HepG2 (cell line): Measurements from ENCODE around the gene DNAH9. TPM values are rescaled to one million over a fixed set of nuclear protein-coding genes. Genes with fewer than 3 reads are reported as not detected.

Experiments
- ATAC-seq: fragments of 200-7000 bp; cut with Tn5 transposase; 3 replicates; pipeline ENCODE4 v1.9.1; 2020; ENCODE audit warnings: mild to moderate bottlenecking, moderate library complexity
- BruUV-seq: library from RNA; stranded (reverse); fragments of 400-500 nt; replicated peaks from 2 replicates; lab custom pipeline; 2021; lab: Mats Ljungman, UMichigan
- CTCF ChIA-PET: fragments of 300-600 bp; formaldehyde crosslinking; extraction: SDS; loops from one replicate; lab custom pipeline; 2021; ENCODE audit warnings: low total read pairs, inconsistent platforms, low intra/inter-chr PET ratio; lab: Yijun Ruan, JAX
- POLR2A ChIA-PET: fragments of 350-600 bp; sonication (Branson Sonifier 250); formaldehyde crosslinking; loops from one replicate; lab custom pipeline; 2020; ENCODE audit warnings: antibody characterized with exemption, inconsistent platforms; lab: Yijun Ruan, JAX
- DNase-seq: peaks from one replicate; pipeline ENCODE4 v3.0.0-alpha.2; 2015; ENCODE audit warnings: low spot score
- FAIRE-seq: peaks from 3 replicates; lab custom pipeline; 2011; peaks lifted over from hg19 to GRCh38; lab: Jason Lieb, UNC
- H2AFZ ChIP-seq: one replicate; pipeline ENCODE4 v1.6.1; 2011; ENCODE audit warnings: low read length, inconsistent platforms
- H3K27ac ChIP-seq: fragments of 300-600 bp; 3 replicates; pipeline ENCODE4 v1.8.0; 2011; ENCODE audit warnings: mixed run types, mild to moderate bottlenecking, mixed read lengths, low read length, inconsistent platforms; ENCODE audit not compliant: insufficient read depth; ENCODE audit errors: extremely low read length
- H3K27me3 ChIP-seq, 2 experiments: fragments of 200-600 bp in 1 of 2; 2 replicates in 1 of 2; 3 replicates in 1 of 2; pipeline versions ENCODE4 v1.6.0 to v1.8.0; 2011; ENCODE audit warnings: low read length in 2 of 2, mild to moderate bottlenecking in 2 of 2, moderate library complexity in 2 of 2, inconsistent platforms in 1 of 2; ENCODE audit not compliant: insufficient read depth in 2 of 2, control insufficient read depth in 1 of 2
- H3K36me3 ChIP-seq, 2 experiments: fragments of 200-600 bp in 1 of 2; replicated peaks in 1 of 2; 2 replicates in 1 of 2; 3 replicates in 1 of 2; pipeline versions ENCODE4 v1.5.1 to v1.8.0; 2011; ENCODE audit warnings: low read length in 2 of 2, inconsistent platforms in 1 of 2; ENCODE audit not compliant: insufficient read depth in 2 of 2, control insufficient read depth in 1 of 2
- H3K4me1 ChIP-seq: 2 replicates; pipeline ENCODE4 v1.5.1; 2012; ENCODE audit warnings: low read length, inconsistent platforms; ENCODE audit not compliant: insufficient read depth
- H3K4me2 ChIP-seq: 2 replicates; pipeline ENCODE4 v1.6.0; 2011; ENCODE audit warnings: low read depth, low read length, inconsistent platforms
- H3K4me3 ChIP-seq, 3 experiments: fragments of 200-600 bp in 1 of 3; sonication (generic), shearing (Covaris generic) in 1 of 3; replicated peaks in 1 of 3; 2 replicates each; pipeline ENCODE4 v1.5.1; 2011 to 2016; ENCODE audit warnings: low read length in 3 of 3, inconsistent platforms in 2 of 3, low read depth in 2 of 3, mild to moderate bottlenecking in 2 of 3, control low read depth in 1 of 3, mixed read lengths in 1 of 3; ENCODE audit not compliant: insufficient read depth in 1 of 3
- H3K79me2 ChIP-seq: one replicate; pipeline ENCODE4 v1.6.1; 2011; ENCODE audit warnings: low read length, inconsistent platforms; ENCODE audit not compliant: insufficient read depth
- H3K9ac ChIP-seq: 2 replicates; pipeline ENCODE4 v1.6.0; 2011; ENCODE audit warnings: mild to moderate bottlenecking, low read depth, low read length, inconsistent platforms; ENCODE audit not compliant: insufficient read depth
- H3K9me3 ChIP-seq: 2 replicates; pipeline ENCODE4 v1.5.1; 2012; ENCODE audit warnings: mild to moderate bottlenecking, low read length
- H4K20me1 ChIP-seq: 2 replicates; pipeline ENCODE4 v1.6.0; 2011; ENCODE audit warnings: inconsistent platforms, mild to moderate bottlenecking, low read length, moderate library complexity; ENCODE audit not compliant: insufficient read depth
- GLI4 ChIP-seq: sonication (generic); formaldehyde crosslinking; IDR thresholded peaks from 2 replicates; pipeline ENCODE4 v1.5.1; 2020; ENCODE audit warnings: missing genetic modification reagents, mild to moderate bottlenecking, moderate library complexity, borderline replicate concordance
- GPBP1L1 ChIP-seq: sonication (generic); formaldehyde crosslinking; IDR thresholded peaks from 2 replicates; pipeline ENCODE4 v1.5.0; 2020; ENCODE audit warnings: mild to moderate bottlenecking, missing genetic modification reagents
- HNRNPLL ChIP-seq: fragments of 200-400 bp; formaldehyde crosslinking; IDR thresholded peaks from 2 replicates; pipeline ENCODE4 v1.6.1; 2017; ENCODE audit warnings: mild to moderate bottlenecking, low read depth, low read length; ENCODE audit not compliant: poor library complexity, severe bottlenecking
- MATR3 ChIP-seq: sonication (generic); formaldehyde crosslinking; IDR thresholded peaks from 2 replicates; pipeline ENCODE4 v1.4.0; 2020; ENCODE audit warnings: missing genetic modification reagents
- MAX ChIP-seq: IDR thresholded peaks from 2 replicates; pipeline ENCODE4 v1.6.1; 2012; ENCODE audit warnings: inconsistent platforms
- MIER2 ChIP-seq: IDR thresholded peaks from 2 replicates; pipeline ENCODE4 v1.6.1; 2016; ENCODE audit warnings: missing biosample characterization, missing genetic modification reagents
- NR2F2 ChIP-seq: IDR thresholded peaks from 2 replicates; pipeline ENCODE4 v1.6.1; 2012; ENCODE audit warnings: low read depth, inconsistent platforms, borderline replicate concordance
- PCBP1 ChIP-seq: fragments of 200-400 bp; formaldehyde crosslinking; IDR thresholded peaks from 2 replicates; pipeline ENCODE4 v1.6.1; 2017; ENCODE audit warnings: mild to moderate bottlenecking, low read depth, low read length, borderline replicate concordance
- ZFP36L1 ChIP-seq: sonication (generic); formaldehyde crosslinking; IDR thresholded peaks from 2 replicates; pipeline ENCODE4 v1.8.0; 2022; ENCODE audit warnings: mild to moderate bottlenecking, missing genetic modification reagents, moderate library complexity
- ZFP62 ChIP-seq: sonication (generic); formaldehyde crosslinking; IDR thresholded peaks from 2 replicates; pipeline ENCODE4 v1.4.0; 2020; ENCODE audit warnings: missing genetic modification reagents
- ZFP90 ChIP-seq: sonication (generic); formaldehyde crosslinking; IDR thresholded peaks from 2 replicates; pipeline ENCODE4 v1.8.0; 2022; ENCODE audit warnings: missing genetic modification reagents, mild to moderate bottlenecking, inconsistent platforms, borderline replicate concordance
- ZMYM3 ChIP-seq: sonication (generic); formaldehyde crosslinking; IDR thresholded peaks from 2 replicates; pipeline ENCODE4 v1.5.1; 2020; ENCODE audit warnings: mild to moderate bottlenecking, missing genetic modification reagents
- ZNF143 ChIP-seq: sonication (generic); formaldehyde crosslinking; IDR thresholded peaks from 2 replicates; pipeline ENCODE4 v1.4.0; 2020; ENCODE audit warnings: missing genetic modification reagents
- ZNF430 ChIP-seq: sonication (generic); formaldehyde crosslinking; IDR thresholded peaks from 2 replicates; pipeline ENCODE4 v1.9.0; 2021; ENCODE audit warnings: mild to moderate bottlenecking, missing genetic modification reagents
- ZNF747 ChIP-seq: sonication (generic); formaldehyde crosslinking; IDR thresholded peaks from 2 replicates; pipeline ENCODE4 v1.8.1; 2023; ENCODE audit warnings: missing genetic modification reagents, mild to moderate bottlenecking, borderline replicate concordance
- ZNF761 ChIP-seq: sonication (generic); formaldehyde crosslinking; conservative IDR thresholded peaks from 2 replicates; pipeline ENCODE4 v1.4.0; 2020; ENCODE audit warnings: mild to moderate bottlenecking, missing genetic modification reagents
- WGBS: methylation state at CpG from one replicate; pipeline ENCODE4 v1.1.6; 2017; ENCODE audit warnings: low lambda C conversion rate; 5-methylcytosine and 5-hydroxymethylcytosine counted together
- in situ Hi-C: cut with HindIII; loops from 2 replicates; pipeline ENCODE4 v1.10.0; 2017; ENCODE audit warnings: low pct_unique_long_range_greater_than_20kb; ENCODE audit not compliant: extremely low pct_ligation_motif_present
- intact Hi-C: fragments of 100-400 bp; cut with micrococcal nuclease; formaldehyde crosslinking; loops from one replicate; pipeline ENCODE4 v1.10.0; 2022; ENCODE audit not compliant: unreplicated experiment
- polyA plus RNA-seq, 8 experiments: library from polyadenylated mRNA; depleted of rRNA in 3 of 8; stranded (reverse) in 7 of 8; unstranded in 1 of 8; fragments of >200 nt; fragmentation: Illumina TruSeq in 4 of 8; extraction: Trizol in 4 of 8; gene quantifications; 2 replicates each; pipeline versions ENCODE4 v1.2.1 to v1.2.3, GENCODE V29; 2011 to 2016; ENCODE audit warnings: low read depth in 4 of 8, missing spikeins in 1 of 8, mixed read lengths in 1 of 8; ENCODE audit not compliant: insufficient read depth in 1 of 8
- total RNA-seq, 5 experiments: library from RNA; depleted of rRNA; stranded (reverse); fragments of >200 nt; fragmentation: Illumina TruSeq; extraction: Trizol; gene quantifications; 2 replicates each; pipeline ENCODE4 v1.2.3, GENCODE V29; 2016; ENCODE audit warnings: low read depth in 1 of 5
- TF ChIP-seq, protein P1 (sequence below): fragments of 450-650 bp; IDR thresholded peaks from 2 replicates; pipeline ENCODE4 v1.6.1; 2017
- TF ChIP-seq, protein P2 (sequence below): sonication (generic); formaldehyde crosslinking; IDR thresholded peaks from 2 replicates; pipeline ENCODE4 v1.4.0; 2020; ENCODE audit warnings: missing genetic modification reagents, borderline replicate concordance

The DNAH9 gene
- total and polyA plus RNA-seq, 2 of the 13 experiments (the other 11 are each of a cell fraction or from before 2014, with no cell fraction given), result not detected

GRCh38 chr17:11874756-11875155 is 276.5 kb downstream of the DNAH9 start:
- Histone ChIP-seq H2AFZ (no peak overlapping the region), H3K4me2 (no peak overlapping the region), H4K20me1 (no peaks in the 10 kb centered on the region)
- intact Hi-C loops, result no loop called here
- BruUV-seq, result no TSS peak
- DNase-seq (no peak), ATAC-seq (no peak)
- TF ChIP-seq ZFP90 (no peak), ZFP62 (CRISPR knock-in tag) (no peak), ZFP36L1 (CRISPR knock-in tag) (no peak), MIER2 (no peak), ZNF747 (CRISPR knock-in tag) (no peak), HNRNPLL (no peak), ZNF430 (CRISPR knock-in tag) (no peak), PCBP1 (no peak), NR2F2 (no peak), ZMYM3 (CRISPR knock-in tag) (no peak), GPBP1L1 (CRISPR knock-in tag) (no peak), MAX (no peak), MATR3 (no peak), GLI4 (CRISPR knock-in tag) (no peak), ZNF761 (no peak), ZNF143 (CRISPR knock-in tag) (no peak)
- TF ChIP-seq, protein P1, sequence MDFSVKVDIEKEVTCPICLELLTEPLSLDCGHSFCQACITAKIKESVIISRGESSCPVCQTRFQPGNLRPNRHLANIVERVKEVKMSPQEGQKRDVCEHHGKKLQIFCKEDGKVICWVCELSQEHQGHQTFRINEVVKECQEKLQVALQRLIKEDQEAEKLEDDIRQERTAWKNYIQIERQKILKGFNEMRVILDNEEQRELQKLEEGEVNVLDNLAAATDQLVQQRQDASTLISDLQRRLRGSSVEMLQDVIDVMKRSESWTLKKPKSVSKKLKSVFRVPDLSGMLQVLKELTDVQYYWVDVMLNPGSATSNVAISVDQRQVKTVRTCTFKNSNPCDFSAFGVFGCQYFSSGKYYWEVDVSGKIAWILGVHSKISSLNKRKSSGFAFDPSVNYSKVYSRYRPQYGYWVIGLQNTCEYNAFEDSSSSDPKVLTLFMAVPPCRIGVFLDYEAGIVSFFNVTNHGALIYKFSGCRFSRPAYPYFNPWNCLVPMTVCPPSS, result no peak
- TF ChIP-seq, protein P2, sequence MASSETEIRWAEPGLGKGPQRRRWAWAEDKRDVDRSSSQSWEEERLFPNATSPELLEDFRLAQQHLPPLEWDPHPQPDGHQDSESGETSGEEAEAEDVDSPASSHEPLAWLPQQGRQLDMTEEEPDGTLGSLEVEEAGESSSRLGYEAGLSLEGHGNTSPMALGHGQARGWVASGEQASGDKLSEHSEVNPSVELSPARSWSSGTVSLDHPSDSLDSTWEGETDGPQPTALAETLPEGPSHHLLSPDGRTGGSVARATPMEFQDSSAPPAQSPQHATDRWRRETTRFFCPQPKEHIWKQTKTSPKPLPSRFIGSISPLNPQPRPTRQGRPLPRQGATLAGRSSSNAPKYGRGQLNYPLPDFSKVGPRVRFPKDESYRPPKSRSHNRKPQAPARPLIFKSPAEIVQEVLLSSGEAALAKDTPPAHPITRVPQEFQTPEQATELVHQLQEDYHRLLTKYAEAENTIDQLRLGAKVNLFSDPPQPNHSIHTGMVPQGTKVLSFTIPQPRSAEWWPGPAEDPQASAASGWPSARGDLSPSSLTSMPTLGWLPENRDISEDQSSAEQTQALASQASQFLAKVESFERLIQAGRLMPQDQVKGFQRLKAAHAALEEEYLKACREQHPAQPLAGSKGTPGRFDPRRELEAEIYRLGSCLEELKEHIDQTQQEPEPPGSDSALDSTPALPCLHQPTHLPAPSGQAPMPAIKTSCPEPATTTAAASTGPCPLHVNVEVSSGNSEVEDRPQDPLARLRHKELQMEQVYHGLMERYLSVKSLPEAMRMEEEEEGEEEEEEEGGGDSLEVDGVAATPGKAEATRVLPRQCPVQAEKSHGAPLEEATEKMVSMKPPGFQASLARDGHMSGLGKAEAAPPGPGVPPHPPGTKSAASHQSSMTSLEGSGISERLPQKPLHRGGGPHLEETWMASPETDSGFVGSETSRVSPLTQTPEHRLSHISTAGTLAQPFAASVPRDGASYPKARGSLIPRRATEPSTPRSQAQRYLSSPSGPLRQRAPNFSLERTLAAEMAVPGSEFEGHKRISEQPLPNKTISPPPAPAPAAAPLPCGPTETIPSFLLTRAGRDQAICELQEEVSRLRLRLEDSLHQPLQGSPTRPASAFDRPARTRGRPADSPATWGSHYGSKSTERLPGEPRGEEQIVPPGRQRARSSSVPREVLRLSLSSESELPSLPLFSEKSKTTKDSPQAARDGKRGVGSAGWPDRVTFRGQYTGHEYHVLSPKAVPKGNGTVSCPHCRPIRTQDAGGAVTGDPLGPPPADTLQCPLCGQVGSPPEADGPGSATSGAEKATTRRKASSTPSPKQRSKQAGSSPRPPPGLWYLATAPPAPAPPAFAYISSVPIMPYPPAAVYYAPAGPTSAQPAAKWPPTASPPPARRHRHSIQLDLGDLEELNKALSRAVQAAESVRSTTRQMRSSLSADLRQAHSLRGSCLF, result no peak
- TF ChIP-seq, all 625 proteins: peak for 0
- ChIA-PET POLR2A (no interaction called here), CTCF (no interaction called here)
- in situ Hi-C loops, result no loop called here
- Histone ChIP-seq H3K9me3 (peaks cover 3% of the 10 kb centered on the region; the same call in 1 of the 2 replicates), H3K9ac (no peak overlapping the region), H3K79me2 (no peaks in the 10 kb centered on the region), H3K4me3 (no peak overlapping the region), H3K36me3 (no peaks in the 10 kb centered on the region), H3K4me1 (no peaks in the 10 kb centered on the region), H3K27ac (no peak overlapping the region), H3K27me3 (no peaks in the 10 kb centered on the region; a peak in 2 of 5 replicates)
- FAIRE-seq, result no peak
- WGBS, result 26% methylated on average over 7 of the region's 7 CpGs
